Parathyroid adenoma (tissue), 2 donors: ENCODE results near the gene GSG1L.

Experiments used
- H2AFZ ChIP-seq: fragments of 300-600 bp; sonication (generic); one replicate; pipeline ENCODE4 v1.7.0; 2017; ENCODE audit warnings: antibody characterized with exemption, mild to moderate bottlenecking
- H3K27ac ChIP-seq: fragments of 300-600 bp; sonication (generic); one replicate; pipeline ENCODE4 v1.7.0; 2017
- H3K27me3 ChIP-seq: fragments of 300-600 bp; sonication (generic); one replicate; pipeline ENCODE4 v1.7.0; 2017; ENCODE audit warnings: low read length; ENCODE audit not compliant: control insufficient read depth, insufficient read depth
- H3K36me3 ChIP-seq: fragments of 300-600 bp; sonication (generic); one replicate; pipeline ENCODE4 v1.7.0; 2017; ENCODE audit warnings: low read length; ENCODE audit not compliant: control insufficient read depth, insufficient read depth
- H3K4me1 ChIP-seq: fragments of 300-600 bp; sonication (generic); one replicate; pipeline ENCODE4 v1.7.0; 2017; ENCODE audit warnings: control low read depth
- H3K4me2 ChIP-seq: fragments of 300-600 bp; sonication (generic); one replicate; pipeline ENCODE4 v1.7.0; 2017; ENCODE audit warnings: low read length
- H3K4me3 ChIP-seq: fragments of 300-600 bp; sonication (generic); one replicate; pipeline ENCODE4 v1.7.0; 2017; ENCODE audit warnings: low read depth, low read length
- H3K79me2 ChIP-seq: fragments of 300-600 bp; sonication (generic); one replicate; pipeline ENCODE4 v1.7.0; 2017; ENCODE audit warnings: control low read depth
- H3K9ac ChIP-seq: fragments of 300-600 bp; sonication (generic); one replicate; pipeline ENCODE4 v1.7.0; 2017; ENCODE audit warnings: mild to moderate bottlenecking
- H3K9me3 ChIP-seq: fragments of 300-600 bp; sonication (generic); one replicate; pipeline ENCODE4 v1.7.0; 2017; ENCODE audit warnings: low read length; ENCODE audit not compliant: control insufficient read depth
- CTCF ChIP-seq: fragments of 300-600 bp; sonication (generic); IDR thresholded peaks from one replicate; pipeline ENCODE4 v1.7.0; 2017; ENCODE audit warnings: antibody characterized with exemption, mild to moderate bottlenecking
- donor health status: primary hyperparathyroidism.

GSG1L gene

GRCh38 chr16:27798241-27798640, 265.3 kb downstream of the GSG1L start:
- H3K4me3 ChIP-seq: no peak overlapping the region
- no peak overlapping the region for H3K27ac ChIP-seq
- H3K9ac ChIP-seq: no peak overlapping the region
- H3K36me3 ChIP-seq: no peaks in the 10 kb centered on the region
- TF ChIP-seq CTCF: no peak
- H3K4me1 ChIP-seq: no peaks in the 10 kb centered on the region
- H3K9me3 ChIP-seq: no peaks in the 10 kb centered on the region
- H2AFZ ChIP-seq: no peak overlapping the region
- H3K79me2 ChIP-seq: no peaks in the 10 kb centered on the region
- H3K4me2 ChIP-seq: no peak overlapping the region
- no peaks in the 10 kb centered on the region for H3K27me3 ChIP-seq

- H3K79me2 ChIP-seq: no peaks in the 10 kb centered on the region
- H3K9me3 ChIP-seq: no peaks in the 10 kb centered on the region
- no peaks in the 10 kb centered on the region for H3K27me3 ChIP-seq
- TF ChIP-seq CTCF: no peak
- H3K27ac ChIP-seq: no peak overlapping the region
- H3K36me3 ChIP-seq: no peaks in the 10 kb centered on the region
- no peaks in the 10 kb centered on the region for H3K4me1 ChIP-seq
- H3K9ac ChIP-seq: no peak overlapping the region
- H3K4me3 ChIP-seq: no peak overlapping the region
- H3K4me2 ChIP-seq: no peak overlapping the region
- no peak overlapping the region for H2AFZ ChIP-seq
Observed at GRCh38 chr16:27795992-27796614, 267.4 kb downstream of the GSG1L start.

- no peak overlapping the region for H3K4me2 ChIP-seq
- H3K79me2 ChIP-seq: no peaks in the 10 kb centered on the region
- no peak for TF ChIP-seq CTCF
- H3K27me3 ChIP-seq: no peaks in the 10 kb centered on the region
- no peak overlapping the region for H3K9ac ChIP-seq
- no peaks in the 10 kb centered on the region for H3K36me3 ChIP-seq
- no peaks in the 10 kb centered on the region for H3K9me3 ChIP-seq
- no peak overlapping the region for H3K4me3 ChIP-seq
- H3K27ac ChIP-seq: no peak overlapping the region
- no peak overlapping the region for H2AFZ ChIP-seq
- H3K4me1 ChIP-seq: no peaks in the 10 kb centered on the region
Observed at GRCh38 chr16:27793249-27793622, 270.3 kb downstream of the GSG1L start.

GRCh38 chr16:27792486-27793248, 270.8 kb downstream of the GSG1L start:
- no peak overlapping the region for H3K4me3 ChIP-seq
- no peaks in the 10 kb centered on the region for H3K9me3 ChIP-seq
- H3K79me2 ChIP-seq: no peaks in the 10 kb centered on the region
- H3K36me3 ChIP-seq: no peaks in the 10 kb centered on the region
- H2AFZ ChIP-seq: no peak overlapping the region
- no peak overlapping the region for H3K4me2 ChIP-seq
- no peaks in the 10 kb centered on the region for H3K27me3 ChIP-seq
- H3K27ac ChIP-seq: no peak overlapping the region
- H3K4me1 ChIP-seq: no peaks in the 10 kb centered on the region
- no peak overlapping the region for H3K9ac ChIP-seq
- no peak for TF ChIP-seq CTCF

- no peak overlapping the region for H3K4me2 ChIP-seq
- H3K9ac ChIP-seq: no peak overlapping the region
- H3K79me2 ChIP-seq: no peaks in the 10 kb centered on the region
- TF ChIP-seq CTCF: no peak
- no peak overlapping the region for H3K4me3 ChIP-seq
- H3K9me3 ChIP-seq: no peaks in the 10 kb centered on the region
- no peaks in the 10 kb centered on the region for H3K36me3 ChIP-seq
- H2AFZ ChIP-seq: no peak overlapping the region
- H3K4me1 ChIP-seq: no peaks in the 10 kb centered on the region
- no peak overlapping the region for H3K27ac ChIP-seq
- no peaks in the 10 kb centered on the region for H3K27me3 ChIP-seq
Observed at GRCh38 chr16:27791404-27791719, 272.2 kb downstream of the GSG1L start.
